ENCODE measurements around the gene TRAFD1. TPM values are rescaled to one million over a fixed set of nuclear protein-coding genes. Genes with fewer than 3 reads are reported as not detected.

Gene TRAFD1
- total RNA-seq, 4 donors from 2014 or later, result 28.2 to 37.7 (median 30.2) TPM

DNA sequence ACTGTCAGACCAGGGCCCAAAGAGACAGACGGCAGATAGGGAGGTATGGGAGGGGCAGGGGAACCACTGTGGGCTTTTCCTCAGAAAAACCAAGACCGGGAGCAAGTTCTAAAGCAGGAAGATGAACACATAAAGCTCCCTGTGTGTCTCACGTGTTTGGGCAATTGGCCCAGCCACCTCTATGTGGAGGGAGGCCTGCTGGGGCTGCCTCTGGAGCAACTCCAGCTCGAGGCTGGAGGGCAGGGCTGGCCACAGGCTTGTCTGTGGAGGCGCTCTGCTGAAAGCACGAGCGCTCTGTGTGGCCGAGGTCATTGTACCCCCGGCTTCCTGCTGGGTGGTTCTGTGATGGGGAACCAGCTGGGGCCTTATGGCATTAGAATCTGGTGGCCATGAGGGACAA lies 36.4 kb downstream of the TRAFD1 start:
- TF ChIP-seq EP300 (IDR thresholded peaks at IDR 0.05), result no peak
- TF ChIP-seq, protein P1, sequence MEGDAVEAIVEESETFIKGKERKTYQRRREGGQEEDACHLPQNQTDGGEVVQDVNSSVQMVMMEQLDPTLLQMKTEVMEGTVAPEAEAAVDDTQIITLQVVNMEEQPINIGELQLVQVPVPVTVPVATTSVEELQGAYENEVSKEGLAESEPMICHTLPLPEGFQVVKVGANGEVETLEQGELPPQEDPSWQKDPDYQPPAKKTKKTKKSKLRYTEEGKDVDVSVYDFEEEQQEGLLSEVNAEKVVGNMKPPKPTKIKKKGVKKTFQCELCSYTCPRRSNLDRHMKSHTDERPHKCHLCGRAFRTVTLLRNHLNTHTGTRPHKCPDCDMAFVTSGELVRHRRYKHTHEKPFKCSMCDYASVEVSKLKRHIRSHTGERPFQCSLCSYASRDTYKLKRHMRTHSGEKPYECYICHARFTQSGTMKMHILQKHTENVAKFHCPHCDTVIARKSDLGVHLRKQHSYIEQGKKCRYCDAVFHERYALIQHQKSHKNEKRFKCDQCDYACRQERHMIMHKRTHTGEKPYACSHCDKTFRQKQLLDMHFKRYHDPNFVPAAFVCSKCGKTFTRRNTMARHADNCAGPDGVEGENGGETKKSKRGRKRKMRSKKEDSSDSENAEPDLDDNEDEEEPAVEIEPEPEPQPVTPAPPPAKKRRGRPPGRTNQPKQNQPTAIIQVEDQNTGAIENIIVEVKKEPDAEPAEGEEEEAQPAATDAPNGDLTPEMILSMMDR (IDR thresholded peaks at IDR 0.05), result no peak
- TF ChIP-seq POLR2AphosphoS5 (IDR thresholded peaks at IDR 0.05), result no peak
- TF ChIP-seq POLR2A (IDR thresholded peaks at IDR 0.05), result no peak
- Histone ChIP-seq H3K27me3 (no peaks in the 10 kb centered on the region), H3K27ac (no peak overlapping the region), H3K36me3 (peaks cover 0 to 87% of the 10 kb centered on the region in 2 donors), H3K4me1 (no peaks in the 10 kb centered on the region), H3K9me3 (peaks cover 0 to 10% (median 0%) of the 10 kb centered on the region in 3 donors), H3K4me3 (no peak overlapping the region)
- WGBS, 2 donors (ENCODE audit: low coverage in 1 of 2), result 90% methylated on average over 4 of the region's 9 CpGs; no CpG with 5 or more reads in 1 of the 2 donors
- ATAC-seq, result no peak

DNA sequence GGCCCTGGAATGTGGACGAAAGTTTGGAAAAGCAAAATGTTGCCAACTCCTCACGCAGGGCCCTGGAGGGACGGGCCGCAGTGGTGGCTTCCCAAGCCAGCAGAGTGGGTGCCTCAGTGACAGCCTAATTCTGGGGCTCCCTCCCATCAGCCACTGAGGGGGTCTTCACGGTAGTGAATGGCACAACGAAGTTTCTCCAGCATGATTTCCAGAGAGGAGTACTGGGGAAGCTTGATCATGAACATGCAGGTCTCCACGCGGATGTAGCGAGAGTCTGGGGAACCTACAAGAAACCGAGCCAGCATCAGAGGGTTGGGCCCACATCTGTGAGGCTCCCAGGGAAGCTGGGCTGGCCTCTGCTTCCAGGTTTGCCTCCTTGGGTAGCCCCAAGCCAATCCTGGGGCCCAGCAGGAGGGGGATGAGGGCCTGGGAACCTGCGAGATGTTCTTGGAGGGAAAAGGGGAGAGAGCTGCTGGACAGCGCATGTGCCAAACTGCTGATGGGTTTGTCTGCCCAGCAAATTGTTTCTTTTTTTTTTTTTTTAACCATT lies 37.0 kb downstream of the TRAFD1 start:
- 92 to 98% methylated on average over 6 to 12 of the region's 12 CpGs for WGBS, 2 donors (ENCODE audit: low coverage in 1 of 2)
- H3K4me1 ChIP-seq, result no peaks in the 10 kb centered on the region
- no peaks in the 10 kb centered on the region for H3K27me3 ChIP-seq
- H3K36me3 ChIP-seq, result peaks cover 0 to 86% of the 10 kb centered on the region in 2 donors
- no peak overlapping the region for H3K4me3 ChIP-seq
- TF ChIP-seq POLR2A (IDR thresholded peaks at IDR 0.05) (no peak), POLR2AphosphoS5 (IDR thresholded peaks at IDR 0.05) (no peak), EP300 (IDR thresholded peaks at IDR 0.05) (no peak)
- TF ChIP-seq, protein P1 (IDR thresholded peaks at IDR 0.05), result no peak
- H3K9me3 ChIP-seq, result peaks cover 0 to 10% (median 0%) of the 10 kb centered on the region in 3 donors
- H3K27ac ChIP-seq, result no peak overlapping the region
- no peak for ATAC-seq

DNA sequence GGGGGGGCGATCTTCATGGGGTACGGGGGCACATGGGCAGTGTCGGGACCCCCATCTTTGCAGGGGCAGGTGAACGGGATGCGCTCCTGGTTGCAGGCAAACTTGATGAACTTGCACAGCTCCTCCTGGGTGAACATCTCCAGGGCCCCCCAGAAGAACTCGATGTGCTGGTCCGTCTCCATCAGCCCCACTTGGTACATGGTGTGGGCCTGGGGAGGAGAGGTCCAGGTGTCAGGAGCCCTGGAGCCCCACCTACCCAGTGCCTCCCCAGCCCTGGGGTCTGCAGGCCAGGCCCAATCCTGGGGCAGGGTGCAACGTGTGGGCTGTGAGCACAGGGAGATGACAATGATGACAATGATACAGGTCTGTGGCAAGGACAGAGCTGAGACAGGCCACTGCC lies 37.7 kb downstream of the TRAFD1 start:
- peaks cover 0 to 89% of the 10 kb centered on the region in 2 donors for H3K36me3 ChIP-seq
- ATAC-seq, result no peak
- no CpG with 5 or more reads among the region's 8 CpGs for WGBS, 2 donors (ENCODE audit: low coverage in 1 of 2)

DNA sequence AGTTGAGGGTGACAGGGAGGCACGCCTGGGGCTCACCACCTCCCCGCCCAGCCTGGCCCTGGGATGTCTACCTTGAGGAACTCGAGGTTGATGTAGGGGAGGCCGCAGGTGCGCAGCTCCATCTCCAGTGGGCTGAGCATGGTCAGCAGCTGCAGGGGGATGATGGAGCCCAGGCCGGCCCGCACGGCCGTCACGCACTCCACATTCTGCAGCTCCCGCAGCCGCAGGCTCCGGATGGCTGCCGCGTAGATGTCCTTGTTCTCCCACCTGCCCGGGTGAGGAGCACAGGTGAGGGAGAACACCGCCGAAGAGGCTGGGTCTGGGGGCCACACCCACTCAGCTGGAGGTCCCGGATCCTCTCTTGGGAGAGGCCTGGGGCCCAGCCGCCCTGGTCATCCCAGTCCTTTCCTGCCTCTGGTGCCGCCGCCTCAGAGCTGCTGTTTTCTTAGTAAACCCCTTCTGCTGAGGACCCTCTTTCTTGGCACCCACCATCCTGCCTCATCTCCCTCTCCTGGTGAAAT lies 38.2 kb downstream of the TRAFD1 start:
- Histone ChIP-seq H3K27ac (no peak overlapping the region), H3K9me3 (peaks cover 0 to 7% (median 0%) of the 10 kb centered on the region in 3 donors), H3K4me3 (no peak overlapping the region), H3K4me1 (no peaks in the 10 kb centered on the region), H3K36me3 (peaks cover 0 to 89% of the 10 kb centered on the region in 2 donors), H3K27me3 (no peaks in the 10 kb centered on the region)
- 60% methylated on average over 2 of the region's 22 CpGs; no CpG with 5 or more reads in 1 of the 2 donors for WGBS, 2 donors (ENCODE audit: low coverage in 1 of 2)
- ATAC-seq, result no peak
- TF ChIP-seq POLR2AphosphoS5 (IDR thresholded peaks at IDR 0.05), result no peak
- TF ChIP-seq, protein P1 (IDR thresholded peaks at IDR 0.05), result no peak
- no peak for TF ChIP-seq POLR2A (IDR thresholded peaks at IDR 0.05)
- no peak for TF ChIP-seq EP300 (IDR thresholded peaks at IDR 0.05)

More for the DNA sequence above, 37.7 kb downstream of the TRAFD1 start:
- H3K4me1 ChIP-seq, result no peaks in the 10 kb centered on the region
- no peaks in the 10 kb centered on the region for H3K27me3 ChIP-seq
- H3K9me3 ChIP-seq, result peaks cover 0 to 10% (median 0%) of the 10 kb centered on the region in 3 donors
- no peak overlapping the region for H3K4me3 ChIP-seq
- TF ChIP-seq POLR2A (IDR thresholded peaks at IDR 0.05), result no peak
- TF ChIP-seq EP300 (IDR thresholded peaks at IDR 0.05), result no peak
- TF ChIP-seq POLR2AphosphoS5 (IDR thresholded peaks at IDR 0.05), result no peak
- TF ChIP-seq, protein P1 (IDR thresholded peaks at IDR 0.05), result no peak
- H3K27ac ChIP-seq, result no peak overlapping the region
